Activated CD8-positive, alpha-beta memory T cell treated with anti-CD3 and anti-CD28 coated beads, Interleukin-2, amount 50 U/mL, for 24 hours (primary cell): ENCODE results near the gene CPEB3.
"Not testable (repeated sequence)": the region's sequence is repeated elsewhere in the genome, so short reads cannot be mapped to it uniquely, and the experiment has no call there.

Source experiments
- DNase-seq: peaks from one replicate; pipeline ENCODE4 v3.0.0-alpha.2; 2020; ENCODE audit errors: extremely low read depth

The CPEB3 gene

DNA sequence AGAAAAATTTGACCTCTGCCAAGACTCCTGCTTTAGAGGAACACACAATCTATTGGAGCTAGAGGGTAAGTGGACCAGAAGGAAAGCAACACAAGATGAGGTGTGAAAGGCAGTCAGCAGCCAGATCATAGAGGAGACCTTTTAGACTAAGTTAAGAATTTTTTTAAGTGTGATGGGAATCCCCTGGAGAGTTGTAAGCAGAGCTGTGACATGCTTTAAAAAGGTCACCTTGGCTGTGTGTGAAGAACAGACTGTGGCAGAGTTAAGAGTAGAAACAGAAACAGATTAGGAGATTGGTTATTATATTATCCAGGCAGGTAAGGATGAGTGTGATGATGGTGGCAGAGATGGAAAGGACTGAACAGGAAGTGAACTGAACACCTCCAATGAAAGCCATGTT lies 23.5 kb downstream of the CPEB3 start:
- no peak for DNase-seq

DNA sequence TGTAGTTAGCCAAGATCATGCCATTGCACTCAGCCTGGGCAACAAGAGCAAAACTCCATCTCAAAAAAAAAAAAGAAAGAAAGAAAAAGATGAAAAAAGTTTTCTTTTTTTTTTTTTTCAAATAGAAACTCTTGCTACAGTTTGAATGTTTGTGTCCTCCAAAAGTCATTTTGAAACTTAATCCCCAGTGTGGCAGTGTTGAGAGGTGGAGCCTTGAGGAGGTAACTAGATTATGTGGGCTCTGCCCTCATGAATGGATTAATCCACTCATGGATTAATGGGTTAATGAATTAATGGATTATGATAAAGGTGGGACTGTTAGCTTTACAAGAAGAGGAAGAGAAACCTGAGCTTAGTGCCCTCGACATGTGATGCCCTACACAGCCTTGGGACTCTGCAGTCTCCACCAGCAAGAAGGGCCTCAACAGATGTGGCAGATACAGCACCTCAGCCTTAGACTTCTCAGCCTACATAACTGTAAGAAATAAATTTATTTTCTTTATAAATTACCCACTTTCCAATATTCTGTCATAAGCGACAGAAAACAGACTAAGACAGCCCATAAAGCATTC lies 25.1 kb downstream of the CPEB3 start:
- no peak for DNase-seq

DNA sequence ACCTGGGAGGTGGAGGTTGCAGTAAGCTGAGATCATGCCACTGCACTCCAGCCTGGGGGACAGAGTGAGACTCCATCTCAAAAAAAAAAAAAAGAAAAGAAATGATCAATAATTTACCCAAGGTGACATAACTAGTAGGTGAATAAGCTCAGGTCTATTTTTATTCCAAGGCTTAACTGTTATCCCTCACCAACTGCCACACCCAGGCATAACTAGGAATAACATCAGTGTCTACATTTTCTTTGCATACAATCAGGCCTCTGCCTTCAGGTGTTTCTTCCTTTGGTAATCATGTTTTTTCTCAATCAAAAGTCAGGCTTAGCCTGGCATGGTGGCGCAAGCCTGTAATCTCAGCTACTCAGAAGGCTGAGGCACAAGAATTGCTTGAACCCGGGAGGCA lies 26.6 kb downstream of the CPEB3 start:
- no peak for DNase-seq

DNA sequence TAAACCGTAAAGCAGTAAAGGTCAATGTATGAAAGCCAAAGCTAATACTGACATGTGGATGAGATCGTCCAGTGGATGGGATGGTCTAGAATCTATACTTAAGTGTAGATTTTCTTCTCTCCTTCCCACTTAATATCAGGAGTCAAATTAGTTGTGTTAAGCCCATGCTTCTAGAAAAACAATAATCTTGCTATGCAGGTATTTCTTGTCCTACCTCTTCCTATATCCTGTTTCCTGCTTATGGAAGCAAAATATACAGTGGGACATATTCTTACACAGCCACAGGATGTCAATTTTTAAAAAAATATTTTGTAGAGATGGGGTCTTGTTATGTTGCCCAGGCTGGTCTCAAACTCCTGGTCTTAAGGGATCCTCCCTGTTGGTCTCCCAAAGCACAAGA lies 27.5 kb downstream of the CPEB3 start:
- DNase-seq, result no peak

DNA sequence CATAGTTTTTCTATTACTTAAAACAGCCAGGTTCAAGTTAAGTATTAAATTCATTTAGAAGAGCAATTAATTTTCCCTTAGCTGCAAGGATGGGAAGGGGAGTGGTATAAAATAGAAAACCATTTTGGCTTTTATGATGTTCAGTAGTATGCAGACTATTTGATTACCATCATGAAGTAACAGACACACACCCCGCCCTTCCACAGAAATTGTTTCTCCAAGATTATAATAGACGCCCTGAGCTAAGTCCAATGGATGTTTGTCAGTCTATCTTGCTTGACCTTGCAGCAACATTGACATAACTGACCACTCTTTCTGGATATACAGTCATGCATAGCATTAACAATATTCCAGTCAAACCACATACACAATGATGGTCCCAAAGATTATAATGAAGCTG lies 42.3 kb downstream of the CPEB3 start:
- DNase-seq, result no peak

DNA sequence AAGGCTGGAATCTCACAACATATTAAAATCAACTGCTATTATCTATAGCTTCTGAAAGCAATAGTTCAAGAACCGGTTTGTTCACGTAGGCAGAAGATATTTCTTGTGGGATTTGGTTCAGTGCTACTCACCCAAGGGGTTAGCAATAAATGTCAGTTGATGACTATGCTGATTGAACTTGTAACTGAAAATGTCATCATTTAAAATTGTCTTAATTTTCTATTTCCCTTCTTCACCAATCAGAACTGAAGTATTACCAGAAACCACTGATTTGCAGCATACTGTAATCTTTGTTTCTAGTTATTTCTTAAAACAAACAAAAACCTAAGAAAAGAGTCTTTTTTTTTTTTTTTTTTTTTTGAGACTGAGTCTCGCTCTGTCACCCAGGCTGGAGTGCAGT lies 46.1 kb downstream of the CPEB3 start:
- no peak for DNase-seq

DNA sequence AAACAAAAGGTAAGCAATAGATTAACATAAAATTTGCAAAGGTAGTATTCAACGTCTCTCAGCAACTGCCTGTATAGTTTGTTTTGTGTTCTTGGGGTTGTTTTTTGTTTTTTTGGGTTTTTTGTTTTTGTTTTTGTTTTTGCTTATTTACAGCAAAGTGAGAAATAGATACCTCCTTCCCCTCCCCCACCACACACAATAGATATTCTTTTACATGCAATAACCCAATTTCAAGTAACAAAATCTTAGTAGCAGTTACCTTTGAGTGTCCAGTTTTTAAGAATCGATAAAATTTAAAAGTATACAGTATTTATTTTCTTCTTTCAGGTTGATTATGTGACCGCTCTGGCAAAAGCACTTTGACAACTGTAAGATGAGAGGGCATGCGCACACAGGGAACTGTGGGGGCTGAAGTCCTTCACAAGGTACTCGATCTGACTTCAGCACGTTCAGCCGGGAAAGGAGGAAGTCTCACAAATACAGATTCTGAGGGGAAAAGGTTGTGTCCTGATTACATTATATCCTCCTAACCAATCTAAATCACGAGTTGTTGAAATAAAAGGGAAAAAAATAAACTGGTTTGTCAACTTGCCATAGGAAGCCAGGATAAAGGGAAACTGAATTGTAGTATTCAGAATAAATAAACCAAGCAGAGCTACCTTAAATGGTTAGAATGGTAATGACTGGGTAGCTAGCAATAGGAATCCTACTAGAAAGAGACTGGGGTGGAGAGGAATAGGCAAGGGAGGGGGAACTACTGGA lies 47.8 kb downstream of the CPEB3 start:
- DNase-seq, result no peak

DNA sequence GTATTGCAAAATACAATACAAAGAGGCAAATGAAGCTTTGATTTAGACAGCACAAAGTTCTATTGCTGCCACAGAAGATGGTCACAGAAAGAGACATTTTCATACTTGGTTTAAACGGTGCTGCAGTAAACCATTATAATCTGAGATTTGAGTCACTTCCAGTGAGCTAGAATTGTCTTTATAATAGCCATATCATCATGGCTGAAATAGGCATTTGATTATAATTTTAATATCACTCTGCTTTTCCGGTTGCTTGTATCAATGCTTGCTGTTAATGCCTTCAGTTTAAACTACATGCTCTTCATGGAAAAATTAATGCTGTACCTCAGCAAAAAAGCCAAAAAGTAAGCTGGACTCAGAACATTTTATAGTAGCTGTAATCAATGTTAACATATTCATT lies 48.5 kb downstream of the CPEB3 start:
- no peak for DNase-seq

DNA sequence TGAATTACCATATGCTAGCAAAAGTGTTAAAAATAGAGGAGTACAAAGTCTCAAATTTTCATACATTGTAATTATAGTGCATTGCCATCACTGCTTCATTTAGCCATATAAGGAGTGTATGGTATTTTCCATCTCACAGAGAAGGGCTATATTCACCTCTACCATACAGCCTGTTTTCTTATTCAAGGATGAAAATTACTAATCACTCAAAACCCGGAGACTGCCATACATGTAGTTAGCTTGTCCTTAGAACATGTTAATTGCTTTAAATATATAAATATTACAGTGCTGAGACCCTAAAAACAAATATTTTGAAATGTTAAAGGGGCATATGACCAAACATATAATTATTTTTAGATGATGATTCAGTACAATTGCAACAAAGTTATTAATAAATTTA lies 49.4 kb downstream of the CPEB3 start:
- no peak for DNase-seq

DNA sequence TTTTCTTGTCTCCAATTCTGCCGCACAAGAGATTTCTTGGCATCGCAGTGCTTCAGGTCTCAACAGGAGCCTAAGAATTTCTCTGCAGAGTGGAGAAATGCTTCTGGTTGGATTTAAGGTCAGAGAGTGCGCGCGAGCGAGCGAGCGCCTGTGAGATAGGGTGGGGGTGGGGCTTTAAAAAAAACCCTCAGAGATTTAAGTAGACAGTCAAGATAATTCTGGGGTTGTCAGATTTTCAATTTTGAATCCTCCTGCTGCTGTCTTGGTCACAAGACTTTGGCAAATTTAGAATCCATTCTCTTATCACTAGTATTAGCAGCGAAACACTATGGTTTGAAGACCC lies 49.7 kb downstream of the CPEB3 start:
- no peak for DNase-seq

DNA sequence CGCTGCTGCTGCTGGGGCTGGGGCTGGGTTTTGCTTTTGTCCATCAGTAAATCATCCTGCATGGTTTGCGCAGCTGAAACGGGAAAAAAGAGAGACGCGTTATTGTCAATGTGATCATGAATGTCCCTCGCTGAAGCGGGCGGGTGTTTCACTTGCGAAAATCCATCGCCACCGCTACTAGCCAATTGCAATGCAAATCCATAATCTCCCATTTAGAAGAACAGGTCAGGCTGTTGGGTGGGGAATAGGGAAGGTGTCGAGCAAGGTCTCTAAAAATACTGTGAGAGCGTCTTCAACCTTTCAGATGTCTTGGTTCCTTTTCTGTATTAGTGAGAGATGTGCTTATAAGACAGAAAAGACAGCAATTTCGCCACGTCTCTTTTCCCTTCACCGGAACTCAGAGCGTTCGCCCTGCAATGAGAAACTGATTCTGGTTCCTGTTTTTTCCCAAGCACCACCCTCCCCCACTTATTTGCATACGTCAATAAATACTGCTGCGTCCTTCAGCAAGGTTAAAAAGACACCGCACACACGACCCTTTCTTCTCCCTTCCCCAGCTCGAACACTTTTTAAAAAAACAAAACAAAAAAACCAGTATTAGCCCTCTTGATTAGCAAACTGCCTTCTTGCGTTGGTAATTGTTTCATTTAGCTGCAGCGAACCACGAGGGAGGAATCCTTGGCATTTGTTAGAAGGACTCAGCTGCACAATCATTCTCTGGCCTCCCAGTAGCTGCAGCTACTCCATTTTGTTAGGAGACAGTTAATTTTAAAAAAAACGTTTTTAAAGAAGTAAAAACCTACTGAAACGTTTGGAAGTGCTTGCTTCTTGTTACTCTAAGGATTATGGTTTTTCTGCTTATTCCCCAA lies 50.4 kb downstream of the CPEB3 start:
- DNase-seq, result no peak

DNA sequence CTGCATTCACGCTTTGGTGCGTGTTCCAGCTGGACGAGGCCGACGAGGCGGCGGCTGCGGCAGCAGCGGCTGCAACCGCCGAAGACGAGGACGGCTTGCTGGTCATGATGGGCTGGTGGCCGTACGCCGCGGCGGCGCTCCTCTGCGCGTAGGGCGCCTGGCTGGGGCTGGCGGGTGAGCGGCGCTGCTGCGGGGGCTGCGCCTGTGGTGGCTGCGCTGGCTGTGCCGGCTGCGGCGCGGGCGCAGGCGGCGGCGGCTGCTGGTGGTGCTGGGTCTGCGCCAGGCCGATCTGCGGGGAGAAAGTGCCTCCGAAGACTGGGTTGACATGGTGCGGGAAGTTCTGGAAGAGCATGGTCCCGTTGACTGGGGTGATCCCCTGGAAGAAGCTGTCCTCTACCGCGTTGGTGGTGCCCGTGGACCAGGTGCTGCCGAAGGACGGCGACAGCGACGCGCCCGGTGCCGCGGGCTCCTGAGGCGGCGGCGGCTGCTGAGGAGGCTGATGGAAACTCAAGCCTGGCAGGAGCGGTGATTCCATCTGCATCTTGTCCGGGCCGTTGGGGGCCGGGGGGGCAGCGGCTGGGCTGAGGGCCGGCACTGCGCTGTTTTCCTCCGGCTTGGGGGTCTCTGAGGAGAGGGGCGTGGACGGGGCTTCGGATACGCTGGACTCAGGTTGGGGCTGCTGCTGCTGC lies 51.1 kb downstream of the CPEB3 start:
- no peak for DNase-seq

DNA sequence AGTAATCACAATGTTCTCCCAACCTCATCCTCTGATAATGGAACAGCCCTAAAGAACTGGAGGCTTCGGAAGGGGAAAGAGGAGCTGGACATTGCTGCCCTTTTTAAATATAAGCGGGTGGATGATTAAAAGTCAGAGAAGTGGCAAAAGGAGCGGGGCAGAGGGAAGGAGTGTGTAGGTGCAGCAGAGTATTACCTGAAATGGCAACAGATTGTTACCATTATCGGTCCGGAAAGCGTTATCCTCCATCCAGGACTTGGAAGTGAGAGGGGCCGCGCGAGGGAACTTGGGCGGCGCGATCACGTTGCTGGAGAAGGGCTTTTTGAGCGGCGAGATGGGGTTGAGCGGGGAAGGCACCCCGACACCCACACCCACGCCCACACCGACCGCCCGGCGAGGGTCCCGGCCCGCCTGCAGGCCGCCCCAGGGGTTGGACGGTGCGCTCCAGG lies 51.7 kb downstream of the CPEB3 start:
- no peak for DNase-seq

DNA sequence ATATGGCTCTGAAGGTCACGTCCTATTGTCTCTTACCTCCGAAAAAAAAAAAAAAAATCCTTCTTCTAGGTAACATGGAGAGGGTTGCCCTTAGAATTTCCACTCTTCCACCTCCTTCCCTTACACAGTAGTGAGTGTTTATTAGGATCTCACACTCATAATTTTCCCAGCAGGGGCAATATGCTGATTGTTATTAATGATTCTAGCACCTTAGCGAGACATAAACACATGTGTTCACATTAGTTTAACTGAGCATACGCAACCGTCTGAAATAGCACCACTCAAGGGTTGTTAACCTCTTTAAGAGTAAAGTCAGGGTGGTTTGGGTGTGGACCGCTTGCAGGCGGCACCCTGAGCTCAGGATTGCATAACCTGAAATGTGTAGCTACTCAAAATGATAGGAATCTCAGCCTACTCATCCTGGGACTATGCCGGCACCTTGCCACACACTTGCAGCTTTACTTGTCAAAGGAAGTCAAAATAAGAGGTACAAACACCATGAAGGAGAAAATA lies 52.2 kb downstream of the CPEB3 start:
- no peak for DNase-seq

DNA sequence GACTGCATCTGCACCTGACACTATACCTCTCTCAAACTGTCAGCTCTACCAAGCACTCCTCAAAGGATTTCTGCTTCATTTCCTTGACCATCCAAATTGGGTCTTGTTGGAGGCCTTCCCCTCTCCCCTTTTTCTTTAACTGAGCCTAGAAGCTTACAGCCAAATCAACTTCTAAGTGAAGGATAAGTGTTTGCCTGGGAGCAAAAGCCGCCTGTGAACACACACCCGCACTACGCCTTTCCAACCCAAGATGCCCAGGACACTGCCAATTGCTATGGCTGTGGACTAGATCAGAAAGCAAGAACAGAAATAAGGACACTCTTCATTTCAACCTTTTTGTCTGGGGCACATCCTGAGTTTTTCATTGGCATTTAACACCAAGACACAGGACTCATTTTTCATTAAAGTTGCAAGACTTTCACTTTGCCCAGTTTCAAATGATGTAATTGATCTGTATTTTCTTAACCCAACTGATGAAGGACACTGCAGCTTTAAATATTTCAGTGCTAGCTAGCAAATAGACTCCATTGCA lies 52.8 kb downstream of the CPEB3 start:
- DNase-seq, result no peak

DNA sequence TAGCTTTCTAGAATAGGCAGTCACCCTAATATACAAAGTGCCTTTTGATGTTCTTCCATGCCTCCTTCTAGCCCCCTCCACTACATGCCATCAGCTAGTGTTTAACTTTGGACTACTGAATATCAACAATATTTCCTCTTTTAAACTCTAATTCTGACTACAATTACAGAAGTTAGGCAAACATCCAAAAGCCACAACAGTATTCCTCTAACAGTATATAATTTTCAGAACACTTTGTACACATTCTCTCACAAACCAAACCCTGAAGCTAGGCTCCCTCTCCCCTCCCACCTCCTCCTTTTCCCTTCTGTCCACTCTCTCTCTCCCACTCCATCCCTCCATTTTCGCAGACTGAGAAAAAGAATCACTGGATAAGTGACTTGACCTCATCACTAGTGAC lies 59.7 kb downstream of the CPEB3 start:
- DNase-seq, result no peak

DNA sequence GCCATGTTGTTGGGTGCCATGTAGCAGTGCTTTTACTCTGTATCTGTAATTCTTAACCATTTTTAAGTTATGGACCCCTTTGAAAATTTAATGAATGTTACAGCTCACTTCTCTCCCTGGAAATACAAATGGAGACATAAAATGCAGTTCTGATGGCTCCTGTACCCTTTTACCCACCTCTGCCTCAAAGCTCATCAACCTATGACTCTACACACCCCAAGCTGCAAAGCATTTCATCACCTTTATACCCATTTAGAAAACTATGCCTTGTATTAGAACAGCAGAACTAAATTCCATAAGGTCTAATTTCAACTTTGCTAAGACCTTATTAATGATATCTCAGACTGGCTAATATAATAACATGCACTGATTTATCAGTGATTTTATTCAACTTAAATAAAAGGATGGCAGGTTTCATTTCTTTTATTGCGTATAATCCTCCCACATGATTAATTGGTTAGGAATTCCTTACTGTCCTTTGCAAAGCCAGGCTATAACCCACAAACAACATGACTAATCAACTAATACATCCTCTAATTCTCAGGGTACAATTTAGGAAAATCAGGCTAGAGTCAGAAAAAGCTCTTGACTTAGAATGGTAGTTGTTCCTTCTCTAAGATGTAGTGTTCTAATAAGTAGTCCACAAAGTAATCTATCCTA lies 68.1 kb downstream of the CPEB3 start:
- DNase-seq, result no peak

DNA sequence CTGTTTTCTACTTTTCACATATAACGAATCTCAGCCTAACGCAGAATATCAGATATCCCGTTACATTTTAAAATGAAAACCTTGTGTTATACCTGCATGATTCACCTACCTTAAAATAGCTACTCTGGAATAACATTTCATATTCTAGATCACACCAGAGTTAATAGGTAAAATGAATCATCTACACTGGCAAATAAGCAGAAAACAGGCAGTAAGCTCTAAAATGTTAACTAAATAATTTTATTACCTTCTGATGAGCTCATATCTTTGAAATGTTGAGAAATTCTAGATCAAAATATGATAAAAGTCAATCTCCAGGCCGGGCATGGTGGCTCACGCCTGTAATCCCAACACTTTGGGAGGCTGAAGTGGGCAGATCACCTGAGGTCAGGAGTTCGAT lies 71.3 kb downstream of the CPEB3 start:
- no peak for DNase-seq

DNA sequence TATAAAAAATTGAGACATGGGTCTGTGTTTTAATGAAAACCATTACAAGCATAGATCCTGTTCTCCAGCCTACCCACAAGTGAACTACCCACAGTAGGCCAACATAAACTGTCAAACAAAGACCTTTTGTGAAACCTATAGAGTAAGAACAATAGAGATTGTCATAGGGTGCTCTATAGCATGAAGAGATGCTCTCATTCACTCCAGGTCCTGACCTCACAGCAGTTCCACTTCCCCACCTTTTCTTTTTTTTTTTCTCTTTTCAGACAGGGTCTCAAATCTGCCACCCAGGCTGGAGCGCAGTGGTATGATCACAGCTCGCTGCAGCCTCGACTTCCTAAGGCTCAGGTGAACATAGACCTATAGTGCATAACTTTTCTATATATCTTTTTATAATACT lies 72.3 kb downstream of the CPEB3 start:
- no peak for DNase-seq

DNA sequence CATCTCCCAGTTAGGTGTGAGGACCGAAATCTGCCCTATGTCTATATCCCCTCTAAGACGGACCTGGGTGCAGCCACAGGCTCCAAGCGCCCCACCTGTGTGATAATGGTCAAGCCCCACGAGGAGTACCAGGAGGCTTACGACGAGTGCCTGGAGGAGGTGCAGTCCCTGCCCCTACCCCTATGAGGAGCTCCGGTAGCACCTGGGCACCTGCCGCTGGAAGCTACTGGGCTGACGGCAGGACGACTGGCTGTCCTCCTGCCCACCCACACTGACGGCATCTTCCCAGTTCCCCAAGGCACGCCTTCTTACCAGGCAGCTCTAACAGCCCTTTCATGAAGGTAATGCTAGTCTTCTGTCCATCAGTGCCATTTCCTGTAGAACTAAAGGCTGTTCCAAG lies 74.3 kb downstream of the CPEB3 start:
- not testable (repeated sequence) for DNase-seq

DNA sequence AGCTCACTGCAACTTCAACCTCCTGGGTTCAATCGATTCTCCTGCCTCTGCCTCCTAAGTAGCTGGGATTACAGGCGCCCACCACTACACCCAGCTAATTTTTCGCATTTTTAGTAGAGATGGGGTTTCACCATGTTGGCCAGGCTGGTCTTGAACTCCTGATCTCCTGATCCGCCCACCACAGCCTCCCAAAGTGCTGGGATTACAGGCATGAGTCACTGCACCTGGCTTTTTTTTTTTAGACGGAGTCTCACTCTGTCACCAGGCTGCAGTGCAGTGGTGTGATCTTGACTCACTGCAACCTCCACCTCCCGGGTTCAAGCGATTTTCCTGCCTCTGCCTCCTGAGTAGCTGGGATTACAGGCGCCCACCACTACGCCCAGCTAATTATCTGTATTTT lies 75.7 kb downstream of the CPEB3 start:
- DNase-seq, result not testable (repeated sequence)
